GM23338 (cell line): Measurements from ENCODE around the gene KCNK17.

Experiments used
- EZH2 ChIP-seq: fragments of 200-600 bp; sonication (generic); IDR thresholded peaks from one replicate; pipeline ENCODE4 v1.8.0; 2017; ENCODE audit warnings: antibody characterized with exemption, mild to moderate bottlenecking, low read depth; ENCODE audit not compliant: unreplicated experiment
- TF ChIP-seq, protein P1 (sequence below), 2 experiments: fragments of 200-600 bp in 1 of 2; sonication (generic) in 1 of 2; conservative IDR thresholded peaks; 2 replicates each; pipeline versions ENCODE4 v1.5.1 to v1.6.1; 2016 to 2017; ENCODE audit warnings: antibody characterized with exemption in 2 of 2, low read depth in 2 of 2, mild to moderate bottlenecking in 2 of 2, moderate library complexity in 1 of 2

DNA sequence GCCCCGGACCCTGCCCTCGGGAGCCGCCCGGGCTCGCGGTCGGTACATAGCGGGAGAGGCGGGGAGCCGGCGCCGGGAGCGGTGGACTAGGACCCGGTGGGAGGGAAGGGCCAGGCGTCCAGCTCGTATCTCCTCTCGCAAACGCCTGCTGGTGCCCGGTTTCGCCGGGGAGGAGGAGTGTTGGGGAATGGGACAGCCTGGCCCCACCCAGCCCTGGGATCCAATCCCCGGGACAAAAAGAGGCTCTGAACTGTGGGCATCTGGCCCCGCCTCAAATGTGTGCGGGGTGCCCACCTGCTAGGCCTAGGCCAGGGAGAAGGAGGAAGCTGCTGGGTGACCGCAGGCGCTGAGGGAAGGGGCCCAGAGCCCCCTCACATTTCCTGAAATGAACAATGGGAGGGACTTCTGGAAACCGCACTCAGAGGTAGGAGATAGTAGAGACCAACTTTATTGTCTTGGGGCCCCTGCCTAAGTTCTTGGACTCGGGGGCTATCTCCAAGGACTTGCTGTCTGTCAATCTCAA lies at the start of gene KCNK17:
- TF ChIP-seq, protein P1, sequence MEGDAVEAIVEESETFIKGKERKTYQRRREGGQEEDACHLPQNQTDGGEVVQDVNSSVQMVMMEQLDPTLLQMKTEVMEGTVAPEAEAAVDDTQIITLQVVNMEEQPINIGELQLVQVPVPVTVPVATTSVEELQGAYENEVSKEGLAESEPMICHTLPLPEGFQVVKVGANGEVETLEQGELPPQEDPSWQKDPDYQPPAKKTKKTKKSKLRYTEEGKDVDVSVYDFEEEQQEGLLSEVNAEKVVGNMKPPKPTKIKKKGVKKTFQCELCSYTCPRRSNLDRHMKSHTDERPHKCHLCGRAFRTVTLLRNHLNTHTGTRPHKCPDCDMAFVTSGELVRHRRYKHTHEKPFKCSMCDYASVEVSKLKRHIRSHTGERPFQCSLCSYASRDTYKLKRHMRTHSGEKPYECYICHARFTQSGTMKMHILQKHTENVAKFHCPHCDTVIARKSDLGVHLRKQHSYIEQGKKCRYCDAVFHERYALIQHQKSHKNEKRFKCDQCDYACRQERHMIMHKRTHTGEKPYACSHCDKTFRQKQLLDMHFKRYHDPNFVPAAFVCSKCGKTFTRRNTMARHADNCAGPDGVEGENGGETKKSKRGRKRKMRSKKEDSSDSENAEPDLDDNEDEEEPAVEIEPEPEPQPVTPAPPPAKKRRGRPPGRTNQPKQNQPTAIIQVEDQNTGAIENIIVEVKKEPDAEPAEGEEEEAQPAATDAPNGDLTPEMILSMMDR (conservative IDR thresholded peaks at IDR 0.05; ENCODE audit: low read depth in 2 of 2) = no peak
- peak; percentile 2 for TF ChIP-seq EZH2
